Renal cortical epithelial cell (primary cell): ENCODE measurements around the gene DNAJC6. TPM values are rescaled to one million over a fixed set of nuclear protein-coding genes. Genes with fewer than 3 reads are reported as not detected.
"Not testable (repeated sequence)": the region's sequence is repeated elsewhere in the genome, so short reads cannot be mapped to it uniquely, and the experiment has no call there.

Source experiments
- DNase-seq: peaks from one replicate; pipeline ENCODE4 v3.0.0-alpha.2; 2011; ENCODE audit warnings: low read depth
- total RNA-seq: library from RNA; depleted of rRNA; stranded (reverse); fragments of >200 nt; gene quantifications from 2 replicates; pipeline ENCODE4 v1.2.3, GENCODE V29; 2014

Gene DNAJC6
- total RNA-seq, 1 donor from 2014 or later: 39.9 TPM

GRCh38 chr1:65357291-65357960 lies 48.1 kb downstream of the DNAJC6 start:
- no peak for DNase-seq

- no peak for DNase-seq
Measured at GRCh38 chr1:65359888-65360287, 50.5 kb downstream of the DNAJC6 start.

- DNase-seq: no peak
Measured at GRCh38 chr1:65360648-65361047, 51.3 kb downstream of the DNAJC6 start.

GRCh38 chr1:65362545-65362944 lies 53.2 kb downstream of the DNAJC6 start:
- peak; percentile 31 for DNase-seq

- DNase-seq: no peak
Measured at GRCh38 chr1:65363484-65363883, 54.1 kb downstream of the DNAJC6 start.

- DNase-seq: no peak
Measured at GRCh38 chr1:65368403-65368802, 59.1 kb downstream of the DNAJC6 start.

- DNase-seq: no peak
Measured at GRCh38 chr1:65371544-65371943, 62.2 kb downstream of the DNAJC6 start.

- peak; percentile 43 for DNase-seq
Measured at GRCh38 chr1:65372557-65372956, 63.2 kb downstream of the DNAJC6 start.

GRCh38 chr1:65377496-65378246 lies 68.3 kb downstream of the DNAJC6 start:
- no peak for DNase-seq

- no peak for DNase-seq
Measured at GRCh38 chr1:65378247-65378946, 69.1 kb downstream of the DNAJC6 start.

- not testable (repeated sequence) for DNase-seq
Measured at GRCh38 chr1:65384426-65384825, 75.1 kb downstream of the DNAJC6 start.

GRCh38 chr1:65386439-65386838 lies 77.1 kb downstream of the DNAJC6 start:
- no peak for DNase-seq

GRCh38 chr1:65387821-65388220 lies 78.5 kb downstream of the DNAJC6 start:
- DNase-seq: peak; percentile 46

GRCh38 chr1:65388908-65389695 lies 79.8 kb downstream of the DNAJC6 start:
- no peak for DNase-seq

GRCh38 chr1:65392497-65392896 lies 83.2 kb downstream of the DNAJC6 start:
- no peak for DNase-seq

- DNase-seq: peak; percentile 67
Measured at GRCh38 chr1:65393347-65393746, 84.0 kb downstream of the DNAJC6 start.

GRCh38 chr1:65393928-65394327 lies 84.6 kb downstream of the DNAJC6 start:
- no peak for DNase-seq

GRCh38 chr1:65395887-65396612 lies 86.7 kb downstream of the DNAJC6 start:
- peak; percentile 89 for DNase-seq

GRCh38 chr1:65398083-65398482 lies 88.7 kb downstream of the DNAJC6 start:
- DNase-seq: no peak

GRCh38 chr1:65399003-65399402 lies 89.7 kb downstream of the DNAJC6 start:
- no peak for DNase-seq

- DNase-seq: peak; percentile 77
Measured at GRCh38 chr1:65401612-65402011, 92.3 kb downstream of the DNAJC6 start.
